Lower leg skin (tissue), 3 donors: Measurements from ENCODE around the gene OR7G3.

ENCODE experiments used
- CTCF ChIP-seq, 3 donors: fragments of 450-650 bp; IDR thresholded peaks; one replicate each; pipeline ENCODE4 v1.5.1; 2016; ENCODE audit warnings: antibody characterized with exemption in 3 of 3, mild to moderate bottlenecking in 3 of 3, moderate library complexity in 2 of 3
- POLR2A ChIP-seq, 2 donors: fragments of 450-650 bp; IDR thresholded peaks; one replicate each; pipeline ENCODE4 v1.6.1; 2016 to 2017; ENCODE audit warnings: antibody characterized with exemption in 2 of 2, mild to moderate bottlenecking in 1 of 2, moderate library complexity in 1 of 2

- TF ChIP-seq POLR2A (IDR thresholded peaks at IDR 0.05) (no peak), CTCF (IDR thresholded peaks at IDR 0.05) (no peak)
These were observed 24.6 kb upstream of the OR7G3 start for GRCh38 chr19:9151367-9151766.
